Prostate gland (tissue), 2 donors: ENCODE measurements around the gene CDT1. TPM values are rescaled to one million over a fixed set of nuclear protein-coding genes. Genes with fewer than 3 reads are reported as not detected.

ENCODE experiments used
- DNase-seq: peaks from one replicate; pipeline ENCODE4 v3.0.0-alpha.2; 2019; ENCODE audit warnings: low spot score
- H3K27ac ChIP-seq, 2 donors: fragments of 200-600 bp; sonication (generic); 2 replicates each; pipeline ENCODE4 v1.5.1; 2017 to 2019
- H3K27me3 ChIP-seq: fragments of 200-600 bp; sonication (generic); replicated peaks from 2 replicates; pipeline ENCODE4 v1.5.1; 2019; ENCODE audit not compliant: insufficient read depth
- H3K36me3 ChIP-seq, 2 donors: fragments of 200-600 bp; sonication (generic); 1 replicate in 1 of 2; 2 replicates in 1 of 2; pipeline versions ENCODE4 v1.5.1 to v1.8.1; 2017 to 2019
- H3K4me1 ChIP-seq: fragments of 200-600 bp; sonication (generic); replicated peaks from 2 replicates; pipeline ENCODE4 v1.5.1; 2019
- H3K4me3 ChIP-seq, 2 donors: fragments of 200-600 bp; sonication (generic); 2 replicates each; pipeline ENCODE4 v1.5.1; 2017 to 2019
- H3K9me3 ChIP-seq: fragments of 200-600 bp; sonication (generic); 2 replicates; pipeline ENCODE4 v1.5.1; 2017
- POLR2A ChIP-seq: fragments of 450-650 bp; IDR thresholded peaks from one replicate; pipeline ENCODE4 v1.6.1; 2016; ENCODE audit warnings: antibody characterized with exemption, mild to moderate bottlenecking
- POLR2AphosphoS5 ChIP-seq: sonication (generic); formaldehyde crosslinking; IDR thresholded peaks from one replicate; pipeline ENCODE4 v1.6.1; 2017; ENCODE audit warnings: antibody characterized with exemption
- WGBS: methylation state at CpG from one replicate; pipeline ENCODE4 v1.1.5; 2018; 5-methylcytosine and 5-hydroxymethylcytosine counted together
- intact Hi-C: fragments of 100-400 bp; cut with DNase I; formaldehyde crosslinking; loops from one replicate; pipeline ENCODE4 v1.14.2; 2022
- total RNA-seq, 2 donors: library from RNA; depleted of rRNA; stranded (reverse); fragments of >200 nt; gene quantifications; one replicate each; pipeline ENCODE4 v1.1.0, GENCODE V29; 2016
- TF ChIP-seq, protein P1 (sequence below), 4 experiments: fragments of 200-600 bp in 2 of 4; fragments of 450-650 bp in 2 of 4; sonication (generic) in 2 of 4; IDR thresholded peaks; 1 replicate in 3 of 4; 2 replicates in 1 of 4; pipeline ENCODE4 v1.5.1; 2016 to 2019; ENCODE audit warnings: antibody characterized with exemption in 4 of 4, mild to moderate bottlenecking in 2 of 4, moderate library complexity in 2 of 4

Gene CDT1
- total RNA-seq, 2 donors from 2014 or later, result 4.3 to 7.6 TPM

GRCh38 chr16:88842806-88843205 is 39.2 kb downstream of the CDT1 start:
- TF ChIP-seq POLR2A, result no peak
- no peak overlapping the region for H3K4me3 ChIP-seq
- DNase-seq, result no peak
- 90% methylated on average over 25 of the region's 25 CpGs for WGBS
- no peak overlapping the region for H3K27ac ChIP-seq
- peaks cover 0 to 7% of the 10 kb centered on the region in 2 donors for H3K36me3 ChIP-seq
- no peaks in the 10 kb centered on the region for H3K4me1 ChIP-seq
- H3K27me3 ChIP-seq, result no peaks in the 10 kb centered on the region
- intact Hi-C loops, result no loop called here
- H3K9me3 ChIP-seq, result no peaks in the 10 kb centered on the region

DNA sequence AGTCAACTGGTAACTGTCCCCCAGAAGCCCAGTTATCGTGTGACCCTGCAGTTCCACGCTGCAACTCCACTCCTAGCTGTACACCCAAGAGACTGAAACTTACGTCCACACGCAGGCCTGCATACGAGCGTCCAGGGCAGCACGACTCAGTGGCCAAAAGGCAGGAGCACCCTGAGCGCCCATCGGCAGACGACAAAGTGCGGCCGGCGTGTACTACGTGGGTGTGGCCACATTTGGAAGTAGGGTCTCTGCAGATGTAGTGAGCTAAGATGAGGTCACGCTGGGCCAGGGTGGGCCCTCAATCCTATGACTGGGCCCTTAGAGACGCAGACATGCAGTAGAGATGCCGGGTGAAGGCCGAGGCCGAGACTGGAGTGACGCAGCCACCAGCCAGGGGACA is 39.7 kb downstream of the CDT1 start:
- no peak overlapping the region for H3K4me3 ChIP-seq
- H3K36me3 ChIP-seq, result peaks cover 0 to 7% of the 10 kb centered on the region in 2 donors
- 79% methylated on average over 20 of the region's 20 CpGs for whole genome bisulfite sequencing
- no peaks in the 10 kb centered on the region for H3K4me1 ChIP-seq
- H3K27me3 ChIP-seq, result no peaks in the 10 kb centered on the region
- TF ChIP-seq POLR2AphosphoS5, result no peak
- TF ChIP-seq POLR2A, result no peak
- TF ChIP-seq, protein P1, sequence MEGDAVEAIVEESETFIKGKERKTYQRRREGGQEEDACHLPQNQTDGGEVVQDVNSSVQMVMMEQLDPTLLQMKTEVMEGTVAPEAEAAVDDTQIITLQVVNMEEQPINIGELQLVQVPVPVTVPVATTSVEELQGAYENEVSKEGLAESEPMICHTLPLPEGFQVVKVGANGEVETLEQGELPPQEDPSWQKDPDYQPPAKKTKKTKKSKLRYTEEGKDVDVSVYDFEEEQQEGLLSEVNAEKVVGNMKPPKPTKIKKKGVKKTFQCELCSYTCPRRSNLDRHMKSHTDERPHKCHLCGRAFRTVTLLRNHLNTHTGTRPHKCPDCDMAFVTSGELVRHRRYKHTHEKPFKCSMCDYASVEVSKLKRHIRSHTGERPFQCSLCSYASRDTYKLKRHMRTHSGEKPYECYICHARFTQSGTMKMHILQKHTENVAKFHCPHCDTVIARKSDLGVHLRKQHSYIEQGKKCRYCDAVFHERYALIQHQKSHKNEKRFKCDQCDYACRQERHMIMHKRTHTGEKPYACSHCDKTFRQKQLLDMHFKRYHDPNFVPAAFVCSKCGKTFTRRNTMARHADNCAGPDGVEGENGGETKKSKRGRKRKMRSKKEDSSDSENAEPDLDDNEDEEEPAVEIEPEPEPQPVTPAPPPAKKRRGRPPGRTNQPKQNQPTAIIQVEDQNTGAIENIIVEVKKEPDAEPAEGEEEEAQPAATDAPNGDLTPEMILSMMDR (IDR thresholded peaks at IDR 0.05), result no peak
- H3K9me3 ChIP-seq, result no peaks in the 10 kb centered on the region
- intact Hi-C loops, result no loop called here
- no peak overlapping the region for H3K27ac ChIP-seq
- DNase-seq, result no peak

- H3K9me3 ChIP-seq, result no peaks in the 10 kb centered on the region
- TF ChIP-seq POLR2A (no peak), POLR2AphosphoS5 (no peak)
- TF ChIP-seq, protein P1 (IDR thresholded peaks at IDR 0.05), result peak in 2 of 4 experiments; percentile 18 to 35
- no peaks in the 10 kb centered on the region for H3K27me3 ChIP-seq
- DNase-seq, result no peak
- H3K4me3 ChIP-seq, result no peak overlapping the region
- 40% methylated on average over 11 of the region's 11 CpGs for WGBS
- H3K36me3 ChIP-seq, result peaks cover 0 to 7% of the 10 kb centered on the region in 2 donors
- H3K27ac ChIP-seq, result peak overlapping the region in 1 of 2 donors; percentile 39
- no peaks in the 10 kb centered on the region for H3K4me1 ChIP-seq
- intact Hi-C loops, result no loop called here
Measured at GRCh38 chr16:88844419-88845036, 40.9 kb downstream of the CDT1 start.

GRCh38 chr16:88846088-88846487 is 42.5 kb downstream of the CDT1 start:
- TF ChIP-seq, protein P1 (IDR thresholded peaks at IDR 0.05), result no peak
- TF ChIP-seq POLR2AphosphoS5, result no peak
- no peak for TF ChIP-seq POLR2A
- Histone ChIP-seq H3K4me3 (no peak overlapping the region), H3K4me1 (no peaks in the 10 kb centered on the region), H3K36me3 (no peaks in the 10 kb centered on the region), H3K27ac (no peak overlapping the region), H3K27me3 (no peaks in the 10 kb centered on the region), H3K9me3 (no peaks in the 10 kb centered on the region)
- 98% methylated on average over 9 of the region's 9 CpGs for whole genome bisulfite sequencing
- DNase-seq, result no peak
- intact Hi-C loops, result no loop called here

DNA sequence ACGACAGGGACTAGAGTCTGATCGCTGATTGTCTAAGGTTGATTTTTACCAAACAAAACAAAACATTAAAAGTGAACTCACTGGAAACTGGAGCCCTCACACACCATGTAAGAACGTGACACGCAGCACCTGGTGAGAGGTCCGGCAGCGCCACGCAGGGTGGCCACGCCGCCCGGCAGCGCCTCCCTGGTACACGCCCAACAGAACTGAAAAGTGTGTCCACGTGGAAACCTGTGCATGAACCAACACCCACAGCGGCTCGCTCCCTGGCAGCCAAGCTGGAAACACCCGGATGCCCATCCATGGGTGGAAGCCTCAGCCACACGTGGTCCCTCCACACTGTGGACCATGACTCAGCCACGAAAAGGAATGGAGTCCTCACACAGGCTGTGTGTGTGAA is 44.1 kb downstream of the CDT1 start:
- no peak overlapping the region for H3K4me3 ChIP-seq
- no peak for DNase-seq
- H3K27me3 ChIP-seq, result no peaks in the 10 kb centered on the region
- no peaks in the 10 kb centered on the region for H3K9me3 ChIP-seq
- no peaks in the 10 kb centered on the region for H3K4me1 ChIP-seq
- WGBS, result 93% methylated on average over 18 of the region's 18 CpGs
- no peak overlapping the region for H3K27ac ChIP-seq
- H3K36me3 ChIP-seq, result no peaks in the 10 kb centered on the region
- TF ChIP-seq, protein P1 (IDR thresholded peaks at IDR 0.05), result no peak
- TF ChIP-seq POLR2AphosphoS5 (no peak), POLR2A (no peak)
- intact Hi-C loops, result no loop called here
